Measurements from ENCODE around the gene SEC31B.

SEC31B gene

GRCh38 chr10:100479037-100479436 lies 40.6 kb downstream of the SEC31B start (continued):
- TF ChIP-seq ZNF513 (tag by site-specific recombination; IDR thresholded peaks at IDR 0.05) (no peak), YY2 (tag by site-specific recombination; IDR thresholded peaks at IDR 0.05) (no peak), ZNF19 (tag by site-specific recombination; IDR thresholded peaks at IDR 0.05; ENCODE audit: low read depth) (no peak), ZFP37 (tag by site-specific recombination; IDR thresholded peaks at IDR 0.05) (no peak), OSR2 (tag by site-specific recombination; IDR thresholded peaks at IDR 0.05) (peak; percentile 77), YY1 (tag by site-specific recombination; IDR thresholded peaks at IDR 0.05) (no peak), WT1 (tag by site-specific recombination; IDR thresholded peaks at IDR 0.05) (peak; percentile 48; the same call in 1 of the 2 replicates), ZBTB48 (tag by site-specific recombination; IDR thresholded peaks at IDR 0.05) (no peak), ZSCAN23 (tag by site-specific recombination; IDR thresholded peaks at IDR 0.05) (no peak), FEZF1 (tag by site-specific recombination; IDR thresholded peaks at IDR 0.05) (peak; percentile 92), ZNF629 (tag by site-specific recombination; IDR thresholded peaks at IDR 0.05) (no peak), ZNF354C (tag by site-specific recombination; IDR thresholded peaks at IDR 0.05; ENCODE audit: borderline replicate concordance, low read depth) (no peak), BCL11B (tag by site-specific recombination; IDR thresholded peaks at IDR 0.05; ENCODE audit: low read depth) (no peak), ZNF626 (tag by site-specific recombination; IDR thresholded peaks at IDR 0.05) (no peak), ZNF571 (tag by site-specific recombination; IDR thresholded peaks at IDR 0.05) (no peak), GFI1B (tag by site-specific recombination; IDR thresholded peaks at IDR 0.05) (peak; percentile 41; the same call in 1 of the 2 replicates), ZBTB17 (tag by site-specific recombination; IDR thresholded peaks at IDR 0.05) (no peak), ZNF791 (tag by site-specific recombination; IDR thresholded peaks at IDR 0.05) (no peak), ZNF223 (tag by site-specific recombination; IDR thresholded peaks at IDR 0.05) (no peak), TSHZ1 (tag by site-specific recombination; IDR thresholded peaks at IDR 0.05; ENCODE audit: borderline replicate concordance) (peak; percentile 39; the same call in 1 of the 2 replicates), ZNF610 (tag by site-specific recombination; IDR thresholded peaks at IDR 0.05; ENCODE audit: borderline replicate concordance) (no peak), ZNF248 (tag by site-specific recombination; IDR thresholded peaks at IDR 0.05) (no peak), ZBTB44 (tag by site-specific recombination; IDR thresholded peaks at IDR 0.05) (peak; percentile 57; the same call in 1 of the 2 replicates), ZNF292 (tag by site-specific recombination; IDR thresholded peaks at IDR 0.05; ENCODE audit: borderline replicate concordance, low read depth) (no peak), ZNF221 (tag by site-specific recombination; IDR thresholded peaks at IDR 0.05; ENCODE audit: borderline replicate concordance) (no peak), ZNF555 (tag by site-specific recombination; conservative IDR thresholded peaks at IDR 0.05) (no peak), ZNF510 (tag by site-specific recombination; IDR thresholded peaks at IDR 0.05; ENCODE audit: insufficient replicate concordance) (no peak), ZNF202 (tag by site-specific recombination; IDR thresholded peaks at IDR 0.05; ENCODE audit: borderline replicate concordance) (no peak), ZNF544 (tag by site-specific recombination; IDR thresholded peaks at IDR 0.05) (no peak), MEIS1 (CRISPR knock-in tag; IDR thresholded peaks at IDR 0.05; ENCODE audit: borderline replicate concordance) (no peak), ZNF621 (tag by site-specific recombination; IDR thresholded peaks at IDR 0.05) (no peak), ZNF18 (tag by site-specific recombination; IDR thresholded peaks at IDR 0.05) (peak; percentile 61)

Measured in HEK293 (cell line).